ENCODE measurements around the gene STXBP6.
"Not testable (repeated sequence)": the region's sequence is repeated elsewhere in the genome, so short reads cannot be mapped to it uniquely, and the experiment has no call there.

The STXBP6 gene

DNA sequence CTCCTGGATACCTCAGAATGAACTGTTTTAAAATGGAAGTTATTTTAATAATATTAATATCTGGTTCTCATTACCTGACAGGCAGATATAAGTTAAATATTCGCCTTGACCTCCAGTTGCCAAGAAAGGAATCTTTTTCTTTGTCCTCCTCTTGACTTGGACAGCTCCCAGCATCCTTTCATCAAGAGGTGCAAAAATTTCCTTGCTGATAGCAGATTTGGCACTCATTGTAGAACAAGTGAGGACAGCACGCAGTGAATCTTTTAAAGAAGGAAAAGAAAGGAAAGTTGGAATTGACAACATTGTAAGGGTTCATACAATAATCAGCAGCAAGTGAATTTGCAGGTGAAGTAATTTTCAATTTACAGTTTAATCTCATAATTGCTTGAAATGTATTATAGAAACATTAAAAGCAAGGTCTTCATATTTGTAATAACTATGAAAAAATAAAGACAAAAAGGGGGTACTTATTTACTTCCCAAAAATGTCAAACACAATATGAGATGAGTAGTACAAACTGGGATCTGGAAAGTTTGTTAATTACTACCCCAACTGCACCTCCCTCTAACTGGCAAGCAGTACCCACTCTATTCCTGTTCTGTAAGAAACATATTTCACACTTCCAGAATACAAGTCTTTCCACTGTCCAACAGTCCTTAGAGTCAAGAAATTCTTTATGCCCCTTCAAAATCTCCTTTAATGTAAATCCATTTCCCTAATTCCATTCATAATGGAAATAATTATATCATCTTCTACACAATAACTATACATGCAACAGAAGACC lies 75.2 kb downstream of the STXBP6 start:
- Mint-ChIP-seq H3K27ac (no peak overlapping the region), H3K9me3 (no peaks in the 10 kb centered on the region), H3K27me3 (peaks cover 7% of the 10 kb centered on the region), H3K4me1 (no peaks in the 10 kb centered on the region), H3K36me3 (ENCODE audit: low read depth) (no peaks in the 10 kb centered on the region), H3K4me3 (no peak overlapping the region)
- DNase-seq (no peak), ATAC-seq (no peak)

DNA sequence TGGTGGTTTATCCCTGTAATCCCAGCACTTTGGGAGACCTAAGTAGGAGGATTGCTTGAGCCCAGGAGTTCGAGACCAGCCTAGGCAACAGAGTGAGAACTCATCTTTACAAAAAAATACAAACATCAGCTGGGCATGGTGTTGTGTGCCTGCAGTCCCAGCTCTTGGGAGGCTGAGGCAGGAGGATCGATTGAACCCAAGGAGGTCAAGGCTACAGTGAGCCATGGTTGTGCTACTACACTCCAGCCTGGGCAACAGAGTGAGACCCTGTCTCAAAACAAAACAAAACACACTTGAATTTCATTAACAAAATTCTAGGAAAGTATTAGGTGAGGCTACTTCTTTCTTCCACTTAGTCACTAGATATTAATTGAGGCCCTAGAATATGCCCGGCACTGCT lies 77.1 kb downstream of the STXBP6 start:
- H3K4me1 Mint-ChIP-seq = no peaks in the 10 kb centered on the region
- H3K4me3 Mint-ChIP-seq = no peak overlapping the region
- no peaks in the 10 kb centered on the region for H3K36me3 Mint-ChIP-seq (ENCODE audit: low read depth)
- no peak for ATAC-seq
- peaks cover 7% of the 10 kb centered on the region for H3K27me3 Mint-ChIP-seq
- no peak overlapping the region for H3K27ac Mint-ChIP-seq
- H3K9me3 Mint-ChIP-seq = no peaks in the 10 kb centered on the region
- DNase-seq = no peak

DNA sequence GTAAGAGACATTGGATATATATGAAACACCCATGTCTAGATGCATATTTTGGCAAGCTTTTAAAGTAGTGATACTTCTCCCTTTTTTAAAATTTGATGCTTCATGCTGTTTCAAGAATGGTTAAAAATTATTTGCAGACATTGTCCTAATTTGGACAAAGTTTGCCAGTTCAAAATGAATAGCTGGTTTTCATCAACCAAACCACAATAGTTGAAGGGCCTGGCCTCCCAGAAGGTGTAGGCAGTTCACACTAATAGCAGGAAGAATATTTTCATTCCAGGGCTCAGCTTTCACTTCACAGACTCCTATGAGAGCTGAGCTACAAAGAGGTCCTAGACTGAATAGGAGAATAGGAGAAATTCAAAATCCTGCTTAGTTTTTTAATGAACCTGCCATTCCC lies 78.7 kb downstream of the STXBP6 start:
- no peaks in the 10 kb centered on the region for H3K4me1 Mint-ChIP-seq
- H3K27ac Mint-ChIP-seq = no peak overlapping the region
- ATAC-seq (no peak), DNase-seq (no peak)
- H3K27me3 Mint-ChIP-seq = peaks cover 7% of the 10 kb centered on the region
- H3K36me3 Mint-ChIP-seq (ENCODE audit: low read depth) = no peaks in the 10 kb centered on the region
- H3K9me3 Mint-ChIP-seq = no peaks in the 10 kb centered on the region
- no peak overlapping the region for H3K4me3 Mint-ChIP-seq

DNA sequence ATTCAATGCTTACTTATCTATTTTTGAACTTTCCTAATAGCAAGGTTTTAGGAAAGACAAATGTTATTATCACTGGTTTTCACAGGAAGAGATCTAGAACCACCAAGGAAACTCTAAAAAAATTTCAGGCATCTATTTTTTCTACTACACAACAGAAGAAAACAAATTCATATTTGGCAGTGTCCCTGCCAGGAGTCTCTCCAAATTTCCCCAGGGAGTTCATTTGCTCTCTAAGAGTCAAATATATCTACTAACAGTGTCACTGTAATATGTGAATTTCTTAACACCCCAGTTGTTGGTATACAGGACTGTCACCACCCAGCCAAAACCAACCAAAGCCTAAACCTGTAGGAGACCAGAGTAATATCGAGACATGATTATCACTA lies 83.4 kb downstream of the STXBP6 start:
- Mint-ChIP-seq H3K27ac (no peak overlapping the region), H3K9me3 (no peaks in the 10 kb centered on the region), H3K27me3 (no peaks in the 10 kb centered on the region), H3K4me1 (no peaks in the 10 kb centered on the region), H3K4me3 (no peak overlapping the region), H3K36me3 (ENCODE audit: low read depth) (no peaks in the 10 kb centered on the region)
- ATAC-seq = no peak
- DNase-seq = no peak

DNA sequence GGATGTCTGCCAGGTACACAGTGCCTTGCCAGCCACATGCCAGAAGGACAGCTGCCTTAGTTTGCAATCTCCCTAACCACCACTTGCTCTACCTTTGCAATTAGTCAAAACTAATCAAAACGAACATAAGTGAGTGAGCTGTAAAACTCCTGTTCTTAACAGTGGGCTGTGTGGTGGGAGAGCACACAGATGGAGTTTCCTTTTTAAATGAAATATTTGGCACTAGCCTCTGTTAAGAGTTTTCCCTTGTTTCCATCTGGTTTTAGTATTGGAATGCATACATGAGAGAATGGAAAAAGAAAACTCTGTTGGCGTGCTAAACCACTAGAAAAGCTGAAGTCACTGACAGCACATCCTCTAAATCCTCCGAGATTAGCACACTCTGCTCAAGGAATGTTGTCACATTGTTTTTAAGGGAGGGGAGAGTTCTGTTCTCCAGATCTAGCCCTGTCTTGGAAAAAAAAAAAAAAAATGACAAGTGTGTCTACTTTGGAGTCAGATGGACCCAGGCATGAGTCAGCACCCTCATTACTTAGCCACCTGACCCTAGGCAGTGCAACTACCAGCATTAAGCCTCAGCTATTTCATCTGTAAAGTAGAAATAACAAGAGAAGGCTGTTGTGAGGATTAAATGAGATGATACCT lies 83.9 kb downstream of the STXBP6 start:
- Mint-ChIP-seq H3K27ac (no peak overlapping the region), H3K36me3 (ENCODE audit: low read depth) (no peaks in the 10 kb centered on the region), H3K27me3 (no peaks in the 10 kb centered on the region), H3K4me1 (no peaks in the 10 kb centered on the region), H3K4me3 (no peak overlapping the region), H3K9me3 (no peaks in the 10 kb centered on the region)
- no peak for ATAC-seq
- DNase-seq = no peak

DNA sequence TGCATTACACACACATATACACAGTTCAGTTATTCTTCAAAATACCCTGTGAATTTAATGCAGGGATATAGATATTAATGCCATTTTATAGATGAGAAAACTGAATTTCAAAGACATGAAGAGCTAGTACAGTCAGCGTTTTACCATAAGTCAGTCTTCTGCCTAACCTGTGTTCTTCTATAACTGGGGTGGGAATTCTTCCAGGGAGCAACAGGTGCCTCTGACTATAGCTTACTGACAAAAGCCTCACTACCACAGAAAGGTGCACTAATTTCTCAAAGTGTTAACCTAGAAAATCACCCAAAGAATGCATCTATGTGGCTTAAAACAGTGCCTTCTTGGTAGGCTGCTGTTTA lies 84.4 kb downstream of the STXBP6 start:
- no peaks in the 10 kb centered on the region for H3K4me1 Mint-ChIP-seq
- no peaks in the 10 kb centered on the region for H3K36me3 Mint-ChIP-seq (ENCODE audit: low read depth)
- ATAC-seq (no peak), DNase-seq (no peak)
- no peaks in the 10 kb centered on the region for H3K9me3 Mint-ChIP-seq
- no peak overlapping the region for H3K4me3 Mint-ChIP-seq
- no peak overlapping the region for H3K27ac Mint-ChIP-seq
- H3K27me3 Mint-ChIP-seq = no peaks in the 10 kb centered on the region

DNA sequence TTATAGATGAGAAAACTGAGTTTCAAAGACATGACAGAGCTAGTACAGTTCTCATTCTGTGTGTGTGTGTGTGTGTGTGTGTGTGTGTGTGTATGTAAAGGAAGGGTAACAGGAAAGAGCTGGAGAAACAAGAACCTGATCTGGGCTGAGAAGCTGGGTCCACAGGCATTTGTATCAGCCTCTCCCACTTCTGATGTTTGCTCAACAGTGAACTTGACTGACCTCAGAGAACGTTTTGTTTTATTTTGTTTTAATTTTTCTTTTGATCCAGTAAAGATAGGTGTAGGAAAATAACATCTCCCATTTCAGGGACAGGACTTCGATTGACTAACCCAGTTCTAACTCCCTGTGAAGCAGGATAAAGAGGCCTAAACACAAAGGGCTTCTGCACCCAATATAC lies 85.4 kb downstream of the STXBP6 start:
- ATAC-seq (no peak), DNase-seq (no peak)
- Mint-ChIP-seq H3K4me1 (no peaks in the 10 kb centered on the region), H3K36me3 (ENCODE audit: low read depth) (no peaks in the 10 kb centered on the region), H3K27ac (no peak overlapping the region), H3K27me3 (no peaks in the 10 kb centered on the region), H3K9me3 (no peaks in the 10 kb centered on the region), H3K4me3 (no peak overlapping the region)

DNA sequence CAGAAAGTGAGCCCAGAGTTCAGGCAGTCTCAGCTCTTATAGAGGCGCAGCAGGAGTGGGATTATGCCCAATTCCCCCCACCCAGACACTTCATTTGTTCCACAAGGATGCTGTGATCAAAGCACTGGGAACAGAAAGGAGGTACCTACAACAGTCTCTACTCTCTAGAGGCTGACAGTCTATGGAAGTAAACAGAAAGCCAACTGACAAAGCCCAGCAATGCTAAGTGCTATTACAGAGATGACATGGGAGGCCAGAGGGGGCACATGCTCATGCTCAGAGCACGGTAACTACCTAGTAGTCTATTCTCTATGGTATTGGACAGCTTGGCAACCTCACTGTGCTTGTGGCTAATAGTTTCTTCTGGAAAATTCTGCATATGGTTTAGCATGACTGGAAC lies 85.9 kb downstream of the STXBP6 start:
- H3K9me3 Mint-ChIP-seq = no peaks in the 10 kb centered on the region
- no peaks in the 10 kb centered on the region for H3K4me1 Mint-ChIP-seq
- H3K36me3 Mint-ChIP-seq (ENCODE audit: low read depth) = no peaks in the 10 kb centered on the region
- no peak overlapping the region for H3K27ac Mint-ChIP-seq
- ATAC-seq = no peak
- H3K4me3 Mint-ChIP-seq = no peak overlapping the region
- peaks cover 1% of the 10 kb centered on the region for H3K27me3 Mint-ChIP-seq
- DNase-seq = no peak

DNA sequence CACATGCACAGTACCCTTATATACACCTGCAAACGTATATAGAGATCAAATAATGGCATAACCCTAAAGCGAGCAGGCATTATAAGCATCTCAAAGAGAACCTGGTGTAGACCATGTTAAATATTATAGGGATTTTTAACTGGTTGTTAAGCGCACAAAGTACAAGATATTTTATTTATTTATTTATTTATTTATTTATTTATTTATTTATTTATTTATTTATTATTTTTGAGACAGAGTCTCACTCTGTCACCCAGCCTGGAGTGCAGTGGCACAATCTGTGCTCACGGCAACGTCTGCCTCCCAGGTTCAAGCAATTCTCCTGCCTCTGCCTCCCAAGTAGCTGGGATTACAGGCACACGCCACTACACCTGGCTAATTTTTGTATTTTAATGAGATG lies 87.8 kb downstream of the STXBP6 start:
- H3K9me3 Mint-ChIP-seq = not testable (repeated sequence)

DNA sequence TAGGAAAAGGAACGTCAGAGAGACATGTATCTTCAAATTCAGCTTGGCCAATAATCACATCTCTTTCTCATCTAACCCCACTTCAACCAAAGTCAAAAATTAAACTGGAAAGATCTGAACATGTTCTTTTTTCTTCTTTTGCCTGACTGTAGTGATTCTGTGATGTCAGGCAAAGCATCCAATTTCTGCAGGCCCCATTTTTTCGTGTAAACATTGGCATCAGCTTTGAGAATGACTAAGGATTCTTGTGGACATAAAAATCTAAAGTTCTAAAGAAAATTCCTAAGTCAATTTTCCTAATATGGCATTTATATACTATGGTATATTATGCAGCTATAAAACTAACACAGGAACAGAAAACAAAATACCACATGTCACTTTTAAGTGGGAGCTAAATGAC lies 89.1 kb downstream of the STXBP6 start:
- H3K36me3 Mint-ChIP-seq (ENCODE audit: low read depth) = no peaks in the 10 kb centered on the region
- H3K27me3 Mint-ChIP-seq = peaks cover 3% of the 10 kb centered on the region
- no peak for DNase-seq
- no peaks in the 10 kb centered on the region for H3K9me3 Mint-ChIP-seq
- ATAC-seq = no peak
- H3K4me1 Mint-ChIP-seq = no peaks in the 10 kb centered on the region
- H3K27ac Mint-ChIP-seq = no peak overlapping the region
- H3K4me3 Mint-ChIP-seq = no peak overlapping the region

More for the DNA sequence above, 87.8 kb downstream of the STXBP6 start:
- not testable (repeated sequence) for DNase-seq; H3K27me3 Mint-ChIP-seq; H3K36me3 Mint-ChIP-seq (ENCODE audit: low read depth); H3K4me3 Mint-ChIP-seq; ATAC-seq; H3K27ac Mint-ChIP-seq; H3K4me1 Mint-ChIP-seq

DNA sequence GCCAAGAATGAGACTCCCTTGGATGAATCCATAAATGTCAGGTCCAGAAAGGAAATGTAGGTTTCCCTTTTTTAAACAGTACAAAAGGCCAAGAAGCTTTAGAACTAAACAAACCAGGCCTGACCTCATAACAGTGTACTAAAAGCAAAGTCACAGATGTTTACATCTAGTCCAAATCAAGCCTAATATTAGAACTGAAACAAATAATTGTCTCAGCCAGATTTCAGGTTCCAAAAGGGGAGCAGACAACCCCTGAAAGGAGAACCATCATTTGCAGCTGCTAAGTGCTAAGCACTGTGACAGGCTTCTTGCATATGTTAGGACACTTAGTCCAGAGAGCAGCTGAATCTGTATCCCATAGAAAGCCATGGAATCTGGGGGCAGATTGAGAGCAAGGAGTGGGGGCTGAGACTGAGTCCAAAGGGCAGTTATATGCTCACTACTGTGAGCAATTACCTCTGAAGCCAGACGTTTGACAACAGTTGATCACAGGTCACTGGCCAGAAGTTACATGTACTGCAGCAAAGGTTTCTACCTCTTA lies 90.1 kb downstream of the STXBP6 start:
- Mint-ChIP-seq H3K4me3 (no peak overlapping the region), H3K27ac (no peak overlapping the region), H3K4me1 (no peaks in the 10 kb centered on the region), H3K27me3 (peaks cover 6% of the 10 kb centered on the region), H3K9me3 (no peaks in the 10 kb centered on the region), H3K36me3 (ENCODE audit: low read depth) (no peaks in the 10 kb centered on the region)
- ATAC-seq (no peak), DNase-seq (no peak)

DNA sequence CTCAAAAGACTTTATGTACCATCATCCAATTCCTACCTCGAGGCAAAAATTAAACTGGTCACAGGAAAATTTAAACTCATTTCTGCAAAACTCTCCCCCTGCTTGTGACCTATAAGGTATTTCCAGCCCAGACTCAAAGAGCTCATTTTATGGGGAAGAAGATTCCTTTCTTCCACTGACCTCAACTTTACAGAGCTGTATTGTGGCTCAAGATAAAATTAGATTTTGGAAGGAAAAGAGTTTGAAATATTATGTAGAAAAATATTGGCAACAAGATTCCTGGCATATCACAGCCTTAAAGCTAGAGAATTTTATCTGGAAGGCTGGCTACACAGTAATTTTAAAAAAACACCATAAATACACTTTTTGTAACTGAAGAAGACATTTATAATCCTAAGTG lies 91.7 kb downstream of the STXBP6 start:
- Mint-ChIP-seq H3K4me3 (no peak overlapping the region), H3K9me3 (no peaks in the 10 kb centered on the region), H3K27me3 (peaks cover 6% of the 10 kb centered on the region), H3K4me1 (no peaks in the 10 kb centered on the region), H3K36me3 (ENCODE audit: low read depth) (no peaks in the 10 kb centered on the region), H3K27ac (no peak overlapping the region)
- ATAC-seq (no peak), DNase-seq (no peak)

DNA sequence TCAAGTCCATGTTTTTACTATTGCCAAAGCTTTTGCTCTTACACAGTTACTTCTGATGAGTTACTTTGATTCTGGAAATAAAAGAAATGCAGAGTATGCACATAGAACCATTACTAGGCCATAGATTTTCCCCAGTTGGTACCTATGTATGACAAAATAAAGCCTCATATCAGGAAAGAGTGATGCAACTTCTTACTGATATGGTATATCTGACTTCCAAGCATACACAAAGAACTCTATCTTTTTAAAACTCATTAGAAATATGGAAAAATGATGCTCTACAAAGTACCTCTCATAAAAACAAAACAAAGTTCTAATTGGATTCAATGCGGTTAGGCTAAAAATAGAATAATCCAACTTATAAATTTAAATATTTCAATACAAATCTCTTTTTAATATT lies 92.1 kb downstream of the STXBP6 start:
- Mint-ChIP-seq H3K4me1 (no peaks in the 10 kb centered on the region), H3K9me3 (no peaks in the 10 kb centered on the region), H3K27ac (no peak overlapping the region), H3K27me3 (peaks cover 6% of the 10 kb centered on the region), H3K4me3 (no peak overlapping the region), H3K36me3 (ENCODE audit: low read depth) (no peaks in the 10 kb centered on the region)
- ATAC-seq (no peak), DNase-seq (no peak)

DNA sequence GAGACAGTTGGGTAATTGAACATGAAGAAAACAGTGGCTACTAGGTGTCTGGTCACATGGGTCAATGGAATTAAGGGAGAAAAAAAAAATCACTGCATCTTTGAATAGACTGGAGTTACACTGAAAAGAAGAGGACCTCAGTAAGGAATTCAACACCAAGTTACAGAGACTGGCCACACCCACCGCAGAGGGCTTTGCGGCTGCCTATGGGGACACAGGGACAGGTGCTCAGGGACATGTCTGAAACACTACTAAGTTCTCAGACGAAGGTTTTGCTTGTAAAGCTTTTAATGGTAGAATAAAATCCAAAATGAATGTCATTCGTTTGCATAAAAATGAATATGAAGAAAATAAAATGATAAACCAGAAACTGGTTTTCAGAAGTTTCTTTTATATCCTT lies 93.8 kb downstream of the STXBP6 start:
- Mint-ChIP-seq H3K4me3 (no peak overlapping the region), H3K36me3 (ENCODE audit: low read depth) (no peaks in the 10 kb centered on the region)

DNA sequence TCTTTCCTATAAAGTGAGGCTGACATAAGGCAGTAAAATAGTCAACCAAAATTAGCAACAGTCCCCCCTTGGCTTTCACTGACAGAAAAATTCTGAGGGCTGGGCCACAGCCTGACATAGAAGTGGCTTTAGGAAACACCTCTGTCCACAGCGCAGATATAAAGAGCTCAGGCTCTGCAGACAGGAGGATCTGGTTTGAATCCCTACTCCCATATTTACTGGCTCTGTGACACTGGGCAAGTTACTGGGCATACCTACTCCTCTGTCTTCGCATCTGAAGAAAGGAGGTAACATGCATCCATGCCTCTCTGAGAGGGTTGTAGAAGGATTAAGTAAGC lies 95.3 kb downstream of the STXBP6 start:
- Mint-ChIP-seq H3K27ac (no peak overlapping the region), H3K9me3 (no peaks in the 10 kb centered on the region), H3K4me3 (no peak overlapping the region), H3K36me3 (ENCODE audit: low read depth) (no peaks in the 10 kb centered on the region), H3K4me1 (no peaks in the 10 kb centered on the region), H3K27me3 (peaks cover 6% of the 10 kb centered on the region)
- no peak for DNase-seq
- no peak for ATAC-seq

More for the DNA sequence above, 93.8 kb downstream of the STXBP6 start:
- no peaks in the 10 kb centered on the region for H3K9me3 Mint-ChIP-seq
- H3K27ac Mint-ChIP-seq = no peak overlapping the region
- no peaks in the 10 kb centered on the region for H3K4me1 Mint-ChIP-seq
- H3K27me3 Mint-ChIP-seq = peaks cover 6% of the 10 kb centered on the region
- DNase-seq = no peak
- ATAC-seq = no peak

All from activated naive CD8-positive, alpha-beta T cell treated with anti-CD3 and anti-CD28 coated beads, Interleukin-2, amount 50 U/mL, for 24 hours (primary cell).